Thymus (tissue), 11 donors: ENCODE results near the gene ZBTB38. TPM values are rescaled to one million over a fixed set of nuclear protein-coding genes. Genes with fewer than 3 reads are reported as not detected.
A peak's percentile ranks its signal among the peaks of the same experiment; 100 is the strongest.

ENCODE experiments used
- DNase-seq, 9 donors: peaks; one replicate each; pipeline ENCODE4 v3.0.0-alpha.2; 2013; ENCODE audit warnings: low spot score in 9 of 9, low read depth in 6 of 9, missing footprints in 1 of 9
- H3K27ac ChIP-seq, 2 donors: one replicate each; pipeline ENCODE4 v1.5.1; 2013; ENCODE audit warnings: control low read depth in 1 of 2, low read depth in 1 of 2, low read length in 1 of 2, mild to moderate bottlenecking in 1 of 2, moderate library complexity in 1 of 2
- H3K27me3 ChIP-seq, 2 donors: one replicate each; pipeline ENCODE4 v1.5.1; 2013; ENCODE audit warnings: low read length in 1 of 2; ENCODE audit not compliant: control insufficient read depth in 2 of 2, insufficient read depth in 1 of 2
- H3K36me3 ChIP-seq, 2 donors: one replicate each; pipeline ENCODE4 v1.5.1; 2013; ENCODE audit warnings: low read length in 1 of 2, mild to moderate bottlenecking in 1 of 2, moderate library complexity in 1 of 2; ENCODE audit not compliant: control insufficient read depth in 2 of 2, insufficient read depth in 2 of 2
- H3K4me1 ChIP-seq, 2 donors: one replicate each; pipeline ENCODE4 v1.5.1; 2013; ENCODE audit warnings: low read length in 2 of 2; ENCODE audit not compliant: control insufficient read depth in 2 of 2, insufficient read depth in 2 of 2
- H3K4me3 ChIP-seq, 2 donors: one replicate each; pipeline ENCODE4 v1.5.1; 2013; ENCODE audit warnings: low read length in 2 of 2, control low read depth in 1 of 2, mild to moderate bottlenecking in 1 of 2
- H3K9me3 ChIP-seq, 2 donors: one replicate each; pipeline ENCODE4 v1.5.1; 2013; ENCODE audit warnings: low read length in 1 of 2, mild to moderate bottlenecking in 1 of 2; ENCODE audit not compliant: control insufficient read depth in 2 of 2, insufficient read depth in 1 of 2
- WGBS: extraction: QIAGEN DNeasy Blood & Tissue Kit; methylation state at CpG from one replicate; pipeline ENCODE4 v1.1.7; 2013; 5-methylcytosine and 5-hydroxymethylcytosine counted together
- polyA plus RNA-seq: library from polyadenylated mRNA; stranded (reverse); fragments of 200-250 nt; gene quantifications from one replicate; pipeline ENCODE4 v1.2.3, GENCODE V29; 2013
- total RNA-seq: library from RNA; stranded (reverse); fragments of 120-200 nt; gene quantifications from one replicate; pipeline ENCODE4 v1.2.4, GENCODE V29; 2013
- donor health status: healthy.

The ZBTB38 gene
- total and polyA plus RNA-seq, 2 donors = 9.9 to 11.0 TPM

- 93% methylated on average over 6 of the region's 6 CpGs for WGBS
These were observed 20.7 kb downstream of the ZBTB38 start for GRCh38 chr3:141388823-141389621.

DNA sequence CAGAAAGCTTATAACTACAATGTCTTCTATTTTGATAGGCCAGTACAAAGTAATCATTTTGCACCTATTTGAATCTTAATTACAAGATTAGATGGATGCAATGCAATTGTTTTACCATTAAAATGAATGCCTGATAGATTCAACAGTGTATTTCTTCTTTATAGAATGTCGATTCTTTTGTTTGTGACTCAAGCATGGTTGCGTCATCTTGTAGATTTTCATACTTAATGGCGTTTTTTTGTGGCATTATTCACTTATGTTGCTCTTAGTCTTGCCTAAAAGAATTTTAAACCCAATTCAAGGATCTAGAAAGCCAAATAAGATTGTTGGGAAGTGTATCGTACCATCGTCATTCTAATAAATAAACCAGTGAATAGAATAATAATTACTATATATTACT, 21.4 kb downstream of the ZBTB38 start:
- Histone ChIP-seq H3K9me3 (no peaks in the 10 kb centered on the region), H3K4me3 (no peak overlapping the region), H3K36me3 (no peaks in the 10 kb centered on the region), H3K4me1 (no peaks in the 10 kb centered on the region), H3K27me3 (no peaks in the 10 kb centered on the region), H3K27ac (no peak overlapping the region)
- 99% methylated on average over 5 of the region's 5 CpGs for WGBS
- DNase-seq = no peak

More at GRCh38 chr3:141388823-141389621, 20.7 kb downstream of the ZBTB38 start:
- Histone ChIP-seq H3K27ac (peak overlapping the region; percentile 2 to 40), H3K9me3 (no peaks in the 10 kb centered on the region), H3K27me3 (no peaks in the 10 kb centered on the region), H3K4me3 (no peak overlapping the region), H3K4me1 (no peaks in the 10 kb centered on the region), H3K36me3 (no peaks in the 10 kb centered on the region)
- no peak for DNase-seq

DNA sequence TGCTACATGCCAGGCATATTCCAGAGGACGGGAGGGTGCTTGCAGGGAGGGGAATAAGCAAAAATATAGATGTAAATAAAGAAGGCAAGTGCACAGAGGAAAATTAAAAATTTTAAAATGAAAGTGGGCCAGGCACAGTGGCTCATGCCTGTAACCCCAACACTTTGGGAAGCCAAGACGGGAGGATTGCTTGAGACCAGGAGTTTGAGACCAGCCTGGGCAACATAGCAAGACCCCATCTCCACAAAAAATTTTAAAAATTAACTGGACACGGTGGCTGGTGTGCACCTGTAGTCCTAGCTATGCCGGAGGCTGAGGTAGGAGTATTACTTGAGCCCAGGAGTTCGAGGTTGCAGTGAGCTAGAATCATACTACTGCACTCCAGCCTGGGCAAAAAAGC, 22.4 kb downstream of the ZBTB38 start:
- no peak overlapping the region for H3K27ac ChIP-seq

GRCh38 chr3:141391298-141391990, 23.1 kb downstream of the ZBTB38 start:
- H3K36me3 ChIP-seq = no peaks in the 10 kb centered on the region
- 97% methylated on average over 4 of the region's 4 CpGs for WGBS
- no peak overlapping the region for H3K27ac ChIP-seq
- DNase-seq = no peak
- no peak overlapping the region for H3K4me3 ChIP-seq
- no peaks in the 10 kb centered on the region for H3K9me3 ChIP-seq
- H3K27me3 ChIP-seq = no peaks in the 10 kb centered on the region
- H3K4me1 ChIP-seq = no peaks in the 10 kb centered on the region

More for the DNA sequence above, 22.4 kb downstream of the ZBTB38 start:
- Histone ChIP-seq H3K36me3 (no peaks in the 10 kb centered on the region), H3K4me1 (no peaks in the 10 kb centered on the region), H3K9me3 (no peaks in the 10 kb centered on the region), H3K4me3 (no peak overlapping the region), H3K27me3 (no peaks in the 10 kb centered on the region)
- no peak for DNase-seq
- WGBS = 96% methylated on average over 5 of the region's 5 CpGs

- no peaks in the 10 kb centered on the region for H3K36me3 ChIP-seq
- no peaks in the 10 kb centered on the region for H3K27me3 ChIP-seq
- H3K9me3 ChIP-seq = no peaks in the 10 kb centered on the region
- DNase-seq = no peak
- no peaks in the 10 kb centered on the region for H3K4me1 ChIP-seq
- no peak overlapping the region for H3K4me3 ChIP-seq
- no peak overlapping the region for H3K27ac ChIP-seq
- 97% methylated on average over 4 of the region's 4 CpGs for WGBS
These were observed 23.6 kb downstream of the ZBTB38 start for GRCh38 chr3:141391991-141392316.

- no peak overlapping the region for H3K27ac ChIP-seq
These were observed 24.1 kb downstream of the ZBTB38 start for GRCh38 chr3:141392416-141392815.

DNA sequence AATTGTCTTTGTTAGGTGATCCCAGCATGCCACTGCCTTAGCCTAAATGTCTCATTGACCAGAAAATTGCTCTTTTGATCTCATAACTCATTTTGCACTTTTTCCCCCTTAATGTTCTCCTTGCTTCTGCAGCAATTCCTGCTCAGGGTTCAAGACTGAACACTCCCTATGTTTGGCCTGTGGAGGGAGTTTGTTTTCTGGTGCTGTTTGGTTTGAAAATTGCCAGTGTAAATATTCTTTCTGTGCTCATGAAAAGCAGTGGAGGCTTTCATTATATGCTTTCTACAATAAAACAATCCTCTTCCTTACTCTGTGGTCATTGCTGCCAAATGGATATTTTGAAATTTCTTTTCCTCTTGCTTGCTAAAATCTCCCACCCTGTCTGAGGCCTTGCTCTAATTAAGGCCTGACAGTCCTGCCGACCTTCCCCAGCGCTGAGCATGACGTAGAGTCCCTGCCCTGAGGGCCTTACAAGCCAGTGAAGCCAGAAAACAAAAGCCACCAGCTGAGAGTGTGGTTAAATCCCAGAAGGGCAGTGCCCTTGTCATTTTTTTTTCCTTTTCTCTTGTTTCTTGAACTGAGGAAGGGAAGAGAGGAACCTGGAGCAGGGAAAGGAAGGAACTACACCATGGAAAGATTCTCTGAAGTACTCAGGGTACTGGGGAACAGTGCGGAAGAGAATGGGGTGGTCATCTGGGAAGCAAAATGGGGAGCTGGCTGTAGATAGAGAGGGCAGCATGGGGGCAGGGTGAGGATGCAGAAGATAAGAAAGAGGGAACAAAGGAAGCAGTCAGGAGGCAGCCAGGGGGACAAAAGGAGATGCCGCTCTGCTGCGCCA, 24.8 kb downstream of the ZBTB38 start:
- DNase-seq = no peak
- Histone ChIP-seq H3K9me3 (peaks cover 0 to 2% of the 10 kb centered on the region in 2 donors), H3K27ac (no peak overlapping the region), H3K4me3 (no peak overlapping the region), H3K4me1 (no peaks in the 10 kb centered on the region), H3K36me3 (no peaks in the 10 kb centered on the region), H3K27me3 (no peaks in the 10 kb centered on the region)
- WGBS = 97% methylated on average over 6 of the region's 6 CpGs

More at GRCh38 chr3:141392416-141392815, 24.1 kb downstream of the ZBTB38 start:
- Histone ChIP-seq H3K4me3 (no peak overlapping the region), H3K27me3 (no peaks in the 10 kb centered on the region), H3K9me3 (peaks cover 0 to 2% of the 10 kb centered on the region in 2 donors), H3K36me3 (no peaks in the 10 kb centered on the region), H3K4me1 (no peaks in the 10 kb centered on the region)
- WGBS = 97% methylated on average over 5 of the region's 5 CpGs
- DNase-seq = no peak

DNA sequence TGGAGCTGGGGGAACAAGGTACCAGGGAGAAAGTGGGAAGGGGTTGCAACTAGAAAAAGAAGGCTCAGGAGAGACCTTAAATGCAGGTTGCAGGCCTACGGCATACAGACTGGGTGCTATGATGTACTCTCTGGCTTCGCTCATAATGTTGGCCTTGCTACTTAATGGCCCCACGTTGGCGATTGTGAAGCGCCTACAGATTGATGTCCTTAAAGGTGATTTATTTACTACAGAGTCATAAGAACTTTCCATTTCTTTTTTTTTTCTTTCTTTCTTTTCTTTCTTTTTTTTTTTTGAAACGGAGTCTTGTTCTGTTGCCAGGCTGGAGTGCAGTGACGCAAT, 25.4 kb downstream of the ZBTB38 start:
- 97% methylated on average over 7 of the region's 7 CpGs for WGBS
- no peaks in the 10 kb centered on the region for H3K27me3 ChIP-seq
- H3K4me1 ChIP-seq = no peaks in the 10 kb centered on the region
- no peak overlapping the region for H3K27ac ChIP-seq
- H3K36me3 ChIP-seq = no peaks in the 10 kb centered on the region
- H3K9me3 ChIP-seq = peaks cover 0 to 2% of the 10 kb centered on the region in 2 donors
- no peak overlapping the region for H3K4me3 ChIP-seq
- DNase-seq = no peak

GRCh38 chr3:141394560-141394959, 26.3 kb downstream of the ZBTB38 start:
- Histone ChIP-seq H3K36me3 (no peaks in the 10 kb centered on the region), H3K4me3 (no peak overlapping the region), H3K9me3 (peaks cover 0 to 2% of the 10 kb centered on the region in 2 donors), H3K27ac (no peak overlapping the region), H3K27me3 (no peaks in the 10 kb centered on the region), H3K4me1 (no peaks in the 10 kb centered on the region)
- 96% methylated on average over 3 of the region's 3 CpGs for WGBS
- no peak for DNase-seq
